Right lobe of liver (tissue), 6 donors: Measurements from ENCODE around the gene TRABD2B. TPM values are rescaled to one million over a fixed set of nuclear protein-coding genes. Genes with fewer than 3 reads are reported as not detected.

Source experiments
- ATAC-seq, 4 donors: fragments of 200-7000 bp; cut with Tn5 transposase; one replicate each; pipeline ENCODE4 v1.9.1; 2020; ENCODE audit warnings: mild to moderate bottlenecking in 4 of 4, moderate library complexity in 4 of 4
- DNase-seq, 3 donors: peaks; one replicate each; pipeline ENCODE4 v3.0.0-alpha.2; 2020
- H3K27ac ChIP-seq, 3 donors: fragments of 200-600 bp; one replicate each; pipeline ENCODE4 v1.8.0; 2022
- H3K27me3 ChIP-seq, 2 donors: fragments of 200-600 bp; one replicate each; pipeline ENCODE4 v1.8.0; 2022
- H3K36me3 ChIP-seq, 4 donors: fragments of 200-600 bp; sonication (generic) in 1 of 4; one replicate each; pipeline versions ENCODE4 v1.5.1 to v1.8.0; 2017 to 2022; ENCODE audit warnings: control low read depth in 1 of 4
- H3K4me1 ChIP-seq, 4 donors: fragments of 200-600 bp; sonication (generic) in 1 of 4; one replicate each; pipeline versions ENCODE4 v1.5.1 to v1.8.0; 2017 to 2022; ENCODE audit warnings: control low read depth in 1 of 4
- H3K4me3 ChIP-seq, 3 donors: fragments of 200-600 bp; one replicate each; pipeline ENCODE4 v1.8.0; 2022
- H3K9me3 ChIP-seq, 4 donors: fragments of 200-600 bp; sonication (generic) in 1 of 4; one replicate each; pipeline versions ENCODE4 v1.5.1 to v1.8.0; 2017 to 2022; ENCODE audit warnings: control low read depth in 1 of 4
- POLR2A ChIP-seq: fragments of 450-650 bp; IDR thresholded peaks from one replicate; pipeline ENCODE4 v1.6.1; 2017; ENCODE audit warnings: antibody characterized with exemption, mild to moderate bottlenecking
- WGBS: methylation state at CpG from one replicate; pipeline ENCODE4 v1.1.6; 2018; ENCODE audit warnings: low coverage, low lambda C conversion rate; ENCODE audit not compliant: insufficient coverage; ENCODE audit errors: missing lambda C conversion rate; 5-methylcytosine and 5-hydroxymethylcytosine counted together
- intact Hi-C, 2 donors: fragments of 100-400 bp; cut with DNase I; formaldehyde crosslinking; loops; one replicate each; pipeline versions ENCODE4 v1.11.2 to v1.14.1; 2022
- total RNA-seq, 6 experiments: library from RNA; depleted of rRNA in 2 of 6; stranded (reverse); fragments of >200 nt in 2 of 6; fragmentation: NEBNext Ultra II Directional in 3 of 6; extraction: Animal tissue kit (Norgen Biotek cat#: 25700) in 3 of 6; gene quantifications; one replicate each; pipeline versions ENCODE4 v1.1.0 to v1.2.4, GENCODE V29; 2016 to 2023
- TF ChIP-seq, protein P1 (sequence below), 4 donors: fragments of 200-600 bp in 3 of 4; fragments of 450-650 bp in 1 of 4; IDR thresholded peaks; one replicate each; pipeline versions ENCODE4 v1.5.1 to v1.8.0; 2016 to 2022; ENCODE audit warnings: antibody characterized with exemption in 4 of 4, mild to moderate bottlenecking in 2 of 4
- donor health status: DM: no; HTN: yes; CAD: no.
- donor health status: DM: no; HTN: no; CAD: no.
- donor health status: DM: no; HTN: no; CAD: no.
- donor health status: DM: no; HTN: yes; CAD: no.
- donor health status: DM: no; HTN: yes; CAD: no.

Gene TRABD2B
- total RNA-seq, 6 experiments from 2014 or later = 0.55 to 9.5 (median 1.8) TPM

DNA sequence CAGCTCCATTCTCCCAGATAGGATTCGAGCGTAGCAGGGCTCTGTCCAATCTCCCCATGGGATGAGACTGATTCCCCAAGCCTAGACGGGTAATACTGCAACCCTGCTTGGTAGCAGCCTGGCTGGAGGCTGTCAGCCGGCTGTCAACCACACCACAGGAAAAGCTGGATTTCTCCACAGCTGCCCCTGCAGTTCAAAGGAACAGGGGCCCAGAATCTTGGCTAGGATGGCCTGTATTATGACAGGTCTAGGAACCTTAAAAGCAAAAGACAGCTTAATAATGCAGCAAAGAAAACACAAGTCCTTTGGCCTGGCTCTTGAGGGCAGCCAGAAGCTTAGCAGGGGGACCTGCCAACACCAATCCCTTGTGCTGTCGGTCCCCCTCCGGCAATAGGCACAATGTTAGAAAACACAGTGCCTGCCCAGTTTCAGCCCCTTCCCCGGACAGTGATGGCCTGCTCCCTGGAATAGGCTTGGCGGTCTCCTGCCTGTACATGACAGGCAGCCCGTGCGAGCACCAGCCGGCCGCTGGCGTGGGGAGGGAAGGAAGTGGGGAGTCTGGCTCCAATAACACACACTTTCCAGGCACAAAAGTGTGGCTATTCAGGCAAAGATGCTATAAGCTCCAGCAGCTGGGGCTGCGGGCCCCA is 90.5 kb downstream of the TRABD2B start:
- H3K27ac ChIP-seq = no peak overlapping the region
- intact Hi-C loops = no loop called here
- H3K36me3 ChIP-seq = no peaks in the 10 kb centered on the region
- DNase-seq = no peak
- no peak for ATAC-seq
- TF ChIP-seq, protein P1, sequence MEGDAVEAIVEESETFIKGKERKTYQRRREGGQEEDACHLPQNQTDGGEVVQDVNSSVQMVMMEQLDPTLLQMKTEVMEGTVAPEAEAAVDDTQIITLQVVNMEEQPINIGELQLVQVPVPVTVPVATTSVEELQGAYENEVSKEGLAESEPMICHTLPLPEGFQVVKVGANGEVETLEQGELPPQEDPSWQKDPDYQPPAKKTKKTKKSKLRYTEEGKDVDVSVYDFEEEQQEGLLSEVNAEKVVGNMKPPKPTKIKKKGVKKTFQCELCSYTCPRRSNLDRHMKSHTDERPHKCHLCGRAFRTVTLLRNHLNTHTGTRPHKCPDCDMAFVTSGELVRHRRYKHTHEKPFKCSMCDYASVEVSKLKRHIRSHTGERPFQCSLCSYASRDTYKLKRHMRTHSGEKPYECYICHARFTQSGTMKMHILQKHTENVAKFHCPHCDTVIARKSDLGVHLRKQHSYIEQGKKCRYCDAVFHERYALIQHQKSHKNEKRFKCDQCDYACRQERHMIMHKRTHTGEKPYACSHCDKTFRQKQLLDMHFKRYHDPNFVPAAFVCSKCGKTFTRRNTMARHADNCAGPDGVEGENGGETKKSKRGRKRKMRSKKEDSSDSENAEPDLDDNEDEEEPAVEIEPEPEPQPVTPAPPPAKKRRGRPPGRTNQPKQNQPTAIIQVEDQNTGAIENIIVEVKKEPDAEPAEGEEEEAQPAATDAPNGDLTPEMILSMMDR (IDR thresholded peaks at IDR 0.05) = no peak
- no peak for TF ChIP-seq POLR2A
- no peaks in the 10 kb centered on the region for H3K27me3 ChIP-seq
- no peak overlapping the region for H3K4me3 ChIP-seq
- WGBS = 74% methylated on average over 4 of the region's 14 CpGs
- H3K9me3 ChIP-seq = no peaks in the 10 kb centered on the region
- no peaks in the 10 kb centered on the region for H3K4me1 ChIP-seq

DNA sequence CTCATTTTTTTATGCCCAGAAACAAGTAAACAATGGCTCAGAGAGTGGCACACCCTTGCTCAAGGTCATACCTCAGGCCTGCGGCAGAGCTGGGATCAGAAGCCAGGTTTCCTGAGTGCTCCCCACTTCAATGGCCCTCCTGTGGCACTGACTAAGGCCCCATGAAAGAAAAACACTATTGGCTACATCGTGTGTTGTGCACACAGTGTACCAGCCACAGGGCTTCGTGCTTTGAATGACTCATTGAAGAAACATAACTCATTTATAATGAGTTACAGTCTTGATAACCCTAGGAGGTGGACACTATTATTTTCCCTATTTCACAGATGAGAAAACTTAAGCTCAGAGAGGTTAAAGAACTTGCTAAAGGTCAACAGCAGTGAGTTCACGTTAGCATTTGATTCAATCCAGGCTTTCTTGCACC is 91.2 kb downstream of the TRABD2B start:
- Histone ChIP-seq H3K4me3 (no peak overlapping the region), H3K27me3 (no peaks in the 10 kb centered on the region), H3K36me3 (no peaks in the 10 kb centered on the region), H3K4me1 (no peaks in the 10 kb centered on the region), H3K9me3 (no peaks in the 10 kb centered on the region), H3K27ac (no peak overlapping the region)
- ATAC-seq = peak in 2 of 4 donors; percentile 25 to 73
- no peak for TF ChIP-seq POLR2A
- TF ChIP-seq, protein P1 (IDR thresholded peaks at IDR 0.05) = no peak
- DNase-seq = no peak
- 41% methylated on average over 3 of the region's 4 CpGs for WGBS
- intact Hi-C loops = no loop called here

DNA sequence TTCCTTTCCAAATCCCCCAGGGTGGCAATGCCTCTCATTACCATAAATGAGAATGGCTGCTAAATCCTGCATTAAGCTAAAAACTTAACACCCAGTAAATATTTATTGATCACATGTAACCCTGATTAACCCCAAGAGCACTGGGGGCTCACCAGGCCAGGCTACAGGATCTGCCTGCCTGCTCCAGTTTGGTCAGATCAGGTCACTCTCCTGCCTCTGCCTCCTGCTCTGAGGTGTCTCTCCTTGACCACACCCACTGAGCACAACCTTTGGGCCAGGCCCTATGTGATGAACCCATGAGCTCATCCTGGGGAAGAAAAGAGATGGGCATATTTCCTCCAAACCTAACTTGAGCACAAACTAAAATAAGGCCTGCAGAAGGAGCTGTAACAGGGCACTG is 93.5 kb downstream of the TRABD2B start:
- intact Hi-C loops = no loop called here
- H3K27me3 ChIP-seq = no peaks in the 10 kb centered on the region
- no peaks in the 10 kb centered on the region for H3K4me1 ChIP-seq
- DNase-seq (no peak), ATAC-seq (peak in 1 of 4 donors; percentile 49)
- no peak overlapping the region for H3K27ac ChIP-seq
- H3K36me3 ChIP-seq = no peaks in the 10 kb centered on the region
- TF ChIP-seq, protein P1 (IDR thresholded peaks at IDR 0.05) = no peak
- no peak for TF ChIP-seq POLR2A
- H3K9me3 ChIP-seq = no peaks in the 10 kb centered on the region
- H3K4me3 ChIP-seq = no peak overlapping the region

DNA sequence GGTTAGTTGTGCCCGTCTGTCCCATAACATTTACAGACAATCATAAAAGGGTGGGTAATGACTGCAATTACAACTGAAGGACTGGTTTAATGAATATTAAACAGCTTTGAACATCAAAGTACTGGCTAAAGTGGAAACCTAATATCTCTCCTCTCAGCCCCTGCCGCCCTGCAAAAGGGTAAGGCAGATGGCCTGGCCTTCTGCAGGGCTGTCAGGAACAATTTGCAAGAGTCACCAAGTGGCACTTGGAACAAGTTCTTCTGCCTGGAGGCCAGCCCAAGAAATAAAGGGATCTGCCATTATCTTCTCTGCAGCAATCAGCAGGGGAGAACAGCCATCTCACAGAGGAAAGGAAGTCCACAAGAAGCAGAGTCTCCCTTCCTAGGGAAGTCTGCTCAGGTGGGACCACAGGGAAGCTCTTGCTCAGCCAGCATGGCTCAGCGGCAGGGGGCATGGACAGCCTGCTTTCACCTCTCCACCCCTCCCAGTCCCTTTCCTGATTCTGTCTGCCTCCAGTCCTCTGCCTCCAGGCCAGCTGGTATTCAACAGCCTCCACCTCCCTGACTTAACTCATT is 96.1 kb downstream of the TRABD2B start:
- TF ChIP-seq POLR2A = no peak
- TF ChIP-seq, protein P1 (IDR thresholded peaks at IDR 0.05) = no peak
- 100% methylated on average over 2 of the region's 3 CpGs for WGBS
- Histone ChIP-seq H3K4me3 (no peak overlapping the region), H3K27ac (no peak overlapping the region), H3K4me1 (no peaks in the 10 kb centered on the region), H3K9me3 (no peaks in the 10 kb centered on the region), H3K36me3 (no peaks in the 10 kb centered on the region), H3K27me3 (no peaks in the 10 kb centered on the region)
- DNase-seq (no peak), ATAC-seq (no peak)
- intact Hi-C loops = no loop called here
